HepG2 (cell line): Measurements from ENCODE around the gene GNL3. TPM values are rescaled to one million over a fixed set of nuclear protein-coding genes. Genes with fewer than 3 reads are reported as not detected.

Source experiments
- ARNT2 ChIP-seq: sonication (generic); formaldehyde crosslinking; IDR thresholded peaks from 2 replicates; pipeline ENCODE4 v1.8.0; 2022; ENCODE audit warnings: mild to moderate bottlenecking, low read depth, missing genetic modification reagents, moderate library complexity
- CBFB ChIP-seq: sonication (generic); formaldehyde crosslinking; IDR thresholded peaks from 2 replicates; pipeline ENCODE4 v1.4.0; 2020; ENCODE audit warnings: missing genetic modification reagents
- DNMT3B ChIP-seq: conservative IDR thresholded peaks from 2 replicates; pipeline ENCODE4 v1.6.1; 2016; ENCODE audit warnings: missing biosample characterization, control low read depth
- ELF1 ChIP-seq: sonication (generic); formaldehyde crosslinking; IDR thresholded peaks from 2 replicates; pipeline ENCODE4 v1.4.0; 2020; ENCODE audit warnings: missing genetic modification reagents
- HCFC1 ChIP-seq: fragments of 150-350 bp; IDR thresholded peaks from 2 replicates; pipeline ENCODE4 v1.6.1; 2014; ENCODE audit warnings: low read depth, low read length
- NFYC ChIP-seq: IDR thresholded peaks from 2 replicates; pipeline ENCODE4 v1.6.1; 2016; ENCODE audit warnings: missing genetic modification reagents, missing compliant biosample characterization
- NR2F6 ChIP-seq, 2 experiments: IDR thresholded peaks; 2 replicates each; pipeline ENCODE4 v1.6.1; 2016; ENCODE audit warnings: antibody characterized with exemption in 1 of 2, mild to moderate bottlenecking in 1 of 2
- PHF5A ChIP-seq: IDR thresholded peaks from one replicate; pipeline ENCODE4 v1.6.1; 2018; ENCODE audit warnings: low read depth, missing genetic modification reagents; ENCODE audit not compliant: unreplicated experiment
- ZFP82 ChIP-seq: sonication (generic); formaldehyde crosslinking; IDR thresholded peaks from 2 replicates; pipeline ENCODE4 v1.5.1; 2020; ENCODE audit warnings: mild to moderate bottlenecking, missing genetic modification reagents, borderline replicate concordance
- ZNF484 ChIP-seq: sonication (generic); formaldehyde crosslinking; IDR thresholded peaks from 2 replicates; pipeline ENCODE4 v1.5.1; 2020; ENCODE audit warnings: mild to moderate bottlenecking, low read depth, missing genetic modification reagents, borderline replicate concordance
- ZNF775 ChIP-seq: sonication (generic); formaldehyde crosslinking; IDR thresholded peaks from 2 replicates; pipeline ENCODE4 v1.4.0; 2020; ENCODE audit warnings: missing genetic modification reagents, mild to moderate bottlenecking, moderate library complexity, borderline replicate concordance
- ZNF790 ChIP-seq: sonication (generic); formaldehyde crosslinking; IDR thresholded peaks from 2 replicates; pipeline ENCODE4 v1.8.0; 2022; ENCODE audit warnings: missing genetic modification reagents, mild to moderate bottlenecking, borderline replicate concordance
- polyA plus RNA-seq, 8 experiments: library from polyadenylated mRNA; depleted of rRNA in 3 of 8; stranded (reverse) in 7 of 8; unstranded in 1 of 8; fragments of >200 nt; fragmentation: Illumina TruSeq in 4 of 8; extraction: Trizol in 4 of 8; gene quantifications; 2 replicates each; pipeline versions ENCODE4 v1.2.1 to v1.2.3, GENCODE V29; 2011 to 2016; ENCODE audit warnings: low read depth in 4 of 8, missing spikeins in 1 of 8, mixed read lengths in 1 of 8; ENCODE audit not compliant: insufficient read depth in 1 of 8
- total RNA-seq, 5 experiments: library from RNA; depleted of rRNA; stranded (reverse); fragments of >200 nt; fragmentation: Illumina TruSeq; extraction: Trizol; gene quantifications; 2 replicates each; pipeline ENCODE4 v1.2.3, GENCODE V29; 2016; ENCODE audit warnings: low read depth in 1 of 5
- TF ChIP-seq, protein P1 (sequence below): sonication (generic); formaldehyde crosslinking; IDR thresholded peaks from 2 replicates; pipeline ENCODE4 v1.5.0; 2020; ENCODE audit warnings: missing genetic modification reagents
- TF ChIP-seq, protein P2 (sequence below): sonication (generic); formaldehyde crosslinking; IDR thresholded peaks from 2 replicates; pipeline ENCODE4 v1.9.0; 2021; ENCODE audit warnings: missing genetic modification reagents, borderline replicate concordance
- TF ChIP-seq, protein P3 (sequence below): sonication (generic); formaldehyde crosslinking; IDR thresholded peaks from 2 replicates; pipeline ENCODE4 v1.5.0; 2020; ENCODE audit warnings: missing genetic modification reagents
- TF ChIP-seq, protein P4 (sequence below): sonication (generic); formaldehyde crosslinking; IDR thresholded peaks from 2 replicates; pipeline ENCODE4 v1.8.0; 2023; ENCODE audit warnings: mild to moderate bottlenecking, missing genetic modification reagents
- TF ChIP-seq, protein P5 (sequence below): sonication (generic); formaldehyde crosslinking; IDR thresholded peaks from 2 replicates; pipeline ENCODE4 v1.5.1; 2020; ENCODE audit warnings: mild to moderate bottlenecking, missing genetic modification reagents, moderate library complexity

GNL3 gene
- total and polyA plus RNA-seq, 2 of the 13 experiments (the other 11 are each of a cell fraction or from before 2014, with no cell fraction given): 129 to 257 TPM

DNA sequence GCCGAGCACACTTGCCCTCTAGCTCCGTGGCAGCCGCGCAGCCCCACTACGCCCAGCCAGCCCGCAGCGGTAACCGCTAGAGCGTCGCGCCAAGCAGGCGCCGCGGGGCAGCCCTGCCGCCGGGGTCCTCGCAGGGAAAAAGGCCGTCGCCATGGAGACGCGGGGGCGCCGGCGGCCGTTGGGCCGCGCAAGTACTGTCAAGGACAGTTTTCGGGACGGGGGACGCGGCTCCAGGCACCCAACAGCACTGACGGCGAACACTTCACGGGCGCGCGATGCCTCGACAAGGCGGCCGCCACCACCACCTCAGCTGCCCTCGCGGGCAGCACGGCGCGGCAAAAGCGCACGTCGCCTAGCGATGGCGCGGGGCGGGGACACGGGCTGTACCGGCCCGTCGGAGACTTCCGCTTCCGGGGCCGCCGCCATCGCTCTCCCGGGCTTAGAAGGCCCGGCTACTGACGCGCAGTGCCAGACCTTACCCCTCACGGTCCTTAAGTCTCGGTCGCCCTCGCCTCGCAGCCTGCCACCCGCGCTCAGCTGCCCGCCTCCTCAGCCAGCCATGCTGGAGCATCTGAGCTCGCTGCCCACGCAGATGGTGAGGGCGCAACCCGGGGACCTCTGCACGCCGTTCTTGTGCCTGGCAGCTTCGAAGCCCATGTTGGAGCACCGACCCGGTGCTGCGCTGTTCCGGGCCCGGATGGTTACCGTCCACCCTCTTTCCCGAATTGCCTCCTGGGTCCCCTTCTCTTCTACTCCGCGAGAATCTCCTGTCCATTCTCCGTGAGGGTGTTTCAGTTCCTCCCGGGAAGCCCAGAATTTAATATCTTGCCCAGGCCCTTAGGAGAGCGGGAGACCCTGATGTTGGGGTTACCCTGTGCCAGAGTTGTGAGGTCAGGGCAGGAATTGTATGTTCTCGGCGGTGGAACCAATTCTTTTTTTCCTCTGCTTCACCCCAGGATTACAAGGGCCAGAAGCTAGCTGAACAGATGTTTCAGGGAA lies 20.2 kb downstream of the GNL3 start, which contains the start of the genes GLT8D1 and SPCS1 (continued):
- TF ChIP-seq, protein P1, sequence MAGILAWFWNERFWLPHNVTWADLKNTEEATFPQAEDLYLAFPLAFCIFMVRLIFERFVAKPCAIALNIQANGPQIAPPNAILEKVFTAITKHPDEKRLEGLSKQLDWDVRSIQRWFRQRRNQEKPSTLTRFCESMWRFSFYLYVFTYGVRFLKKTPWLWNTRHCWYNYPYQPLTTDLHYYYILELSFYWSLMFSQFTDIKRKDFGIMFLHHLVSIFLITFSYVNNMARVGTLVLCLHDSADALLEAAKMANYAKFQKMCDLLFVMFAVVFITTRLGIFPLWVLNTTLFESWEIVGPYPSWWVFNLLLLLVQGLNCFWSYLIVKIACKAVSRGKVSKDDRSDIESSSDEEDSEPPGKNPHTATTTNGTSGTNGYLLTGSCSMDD (CRISPR knock-in tag): no peak; the same call in 1 of the 2 replicates
- TF ChIP-seq, protein P2, sequence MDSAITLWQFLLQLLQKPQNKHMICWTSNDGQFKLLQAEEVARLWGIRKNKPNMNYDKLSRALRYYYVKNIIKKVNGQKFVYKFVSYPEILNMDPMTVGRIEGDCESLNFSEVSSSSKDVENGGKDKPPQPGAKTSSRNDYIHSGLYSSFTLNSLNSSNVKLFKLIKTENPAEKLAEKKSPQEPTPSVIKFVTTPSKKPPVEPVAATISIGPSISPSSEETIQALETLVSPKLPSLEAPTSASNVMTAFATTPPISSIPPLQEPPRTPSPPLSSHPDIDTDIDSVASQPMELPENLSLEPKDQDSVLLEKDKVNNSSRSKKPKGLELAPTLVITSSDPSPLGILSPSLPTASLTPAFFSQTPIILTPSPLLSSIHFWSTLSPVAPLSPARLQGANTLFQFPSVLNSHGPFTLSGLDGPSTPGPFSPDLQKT: no peak
- TF ChIP-seq ELF1 (CRISPR knock-in tag) (peak; percentile 79), PHF5A (CRISPR knock-in tag) (peak; percentile 31), HCFC1 (peak; percentile 58), ZNF775 (CRISPR knock-in tag) (0 out of 2 replicates have a peak, but pooled peaks have one; percentile 23), CBFB (CRISPR knock-in tag) (peak; percentile 88; the same call in 1 of the 2 replicates), ZNF790 (peak; percentile 50; the same call in 1 of the 2 replicates), ZNF484 (no peak), ARNT2 (CRISPR knock-in tag) (peak; percentile 87), NR2F6 (IDR thresholded peaks at IDR 0.05) (no peak), NR2F6 (CRISPR knock-in tag; IDR thresholded peaks at IDR 0.05) (no peak; the same call in 1 of the 2 replicates), NFYC (CRISPR knock-in tag) (no peak), DNMT3B (CRISPR knock-in tag) (no peak), ZFP82 (peak; percentile 98)
- TF ChIP-seq, protein P3, sequence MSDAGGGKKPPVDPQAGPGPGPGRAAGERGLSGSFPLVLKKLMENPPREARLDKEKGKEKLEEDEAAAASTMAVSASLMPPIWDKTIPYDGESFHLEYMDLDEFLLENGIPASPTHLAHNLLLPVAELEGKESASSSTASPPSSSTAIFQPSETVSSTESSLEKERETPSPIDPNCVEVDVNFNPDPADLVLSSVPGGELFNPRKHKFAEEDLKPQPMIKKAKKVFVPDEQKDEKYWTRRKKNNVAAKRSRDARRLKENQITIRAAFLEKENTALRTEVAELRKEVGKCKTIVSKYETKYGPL (CRISPR knock-in tag): no peak
- TF ChIP-seq, protein P4, sequence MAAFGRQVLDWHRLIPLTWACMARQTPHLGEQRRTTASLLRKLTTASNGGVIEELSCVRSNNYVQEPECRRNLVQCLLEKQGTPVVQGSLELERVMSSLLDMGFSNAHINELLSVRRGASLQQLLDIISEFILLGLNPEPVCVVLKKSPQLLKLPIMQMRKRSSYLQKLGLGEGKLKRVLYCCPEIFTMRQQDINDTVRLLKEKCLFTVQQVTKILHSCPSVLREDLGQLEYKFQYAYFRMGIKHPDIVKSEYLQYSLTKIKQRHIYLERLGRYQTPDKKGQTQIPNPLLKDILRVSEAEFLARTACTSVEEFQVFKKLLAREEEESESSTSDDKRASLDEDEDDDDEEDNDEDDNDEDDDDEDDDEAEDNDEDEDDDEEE (CRISPR knock-in tag): peak; percentile 59; the same call in 1 of the 2 replicates
- TF ChIP-seq, protein P5, sequence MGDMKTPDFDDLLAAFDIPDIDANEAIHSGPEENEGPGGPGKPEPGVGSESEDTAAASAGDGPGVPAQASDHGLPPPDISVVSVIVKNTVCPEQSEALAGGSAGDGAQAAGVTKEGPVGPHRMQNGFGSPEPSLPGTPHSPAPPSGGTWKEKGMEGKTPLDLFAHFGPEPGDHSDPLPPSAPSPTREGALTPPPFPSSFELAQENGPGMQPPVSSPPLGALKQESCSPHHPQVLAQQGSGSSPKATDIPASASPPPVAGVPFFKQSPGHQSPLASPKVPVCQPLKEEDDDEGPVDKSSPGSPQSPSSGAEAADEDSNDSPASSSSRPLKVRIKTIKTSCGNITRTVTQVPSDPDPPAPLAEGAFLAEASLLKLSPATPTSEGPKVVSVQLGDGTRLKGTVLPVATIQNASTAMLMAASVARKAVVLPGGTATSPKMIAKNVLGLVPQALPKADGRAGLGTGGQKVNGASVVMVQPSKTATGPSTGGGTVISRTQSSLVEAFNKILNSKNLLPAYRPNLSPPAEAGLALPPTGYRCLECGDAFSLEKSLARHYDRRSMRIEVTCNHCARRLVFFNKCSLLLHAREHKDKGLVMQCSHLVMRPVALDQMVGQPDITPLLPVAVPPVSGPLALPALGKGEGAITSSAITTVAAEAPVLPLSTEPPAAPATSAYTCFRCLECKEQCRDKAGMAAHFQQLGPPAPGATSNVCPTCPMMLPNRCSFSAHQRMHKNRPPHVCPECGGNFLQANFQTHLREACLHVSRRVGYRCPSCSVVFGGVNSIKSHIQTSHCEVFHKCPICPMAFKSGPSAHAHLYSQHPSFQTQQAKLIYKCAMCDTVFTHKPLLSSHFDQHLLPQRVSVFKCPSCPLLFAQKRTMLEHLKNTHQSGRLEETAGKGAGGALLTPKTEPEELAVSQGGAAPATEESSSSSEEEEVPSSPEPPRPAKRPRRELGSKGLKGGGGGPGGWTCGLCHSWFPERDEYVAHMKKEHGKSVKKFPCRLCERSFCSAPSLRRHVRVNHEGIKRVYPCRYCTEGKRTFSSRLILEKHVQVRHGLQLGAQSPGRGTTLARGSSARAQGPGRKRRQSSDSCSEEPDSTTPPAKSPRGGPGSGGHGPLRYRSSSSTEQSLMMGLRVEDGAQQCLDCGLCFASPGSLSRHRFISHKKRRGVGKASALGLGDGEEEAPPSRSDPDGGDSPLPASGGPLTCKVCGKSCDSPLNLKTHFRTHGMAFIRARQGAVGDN (CRISPR knock-in tag): peak; percentile 95
